GM12873 (cell line): ENCODE measurements around the gene MTM1.

ENCODE experiments used
- TF ChIP-seq, protein P1 (sequence below): IDR thresholded peaks from 2 replicates; pipeline ENCODE4 v1.5.1; 2012; ENCODE audit warnings: low read depth, mild to moderate bottlenecking, moderate library complexity, low read length, control low read depth; ENCODE audit not compliant: insufficient read depth; ENCODE audit errors: missing control alignments

MTM1 gene

DNA sequence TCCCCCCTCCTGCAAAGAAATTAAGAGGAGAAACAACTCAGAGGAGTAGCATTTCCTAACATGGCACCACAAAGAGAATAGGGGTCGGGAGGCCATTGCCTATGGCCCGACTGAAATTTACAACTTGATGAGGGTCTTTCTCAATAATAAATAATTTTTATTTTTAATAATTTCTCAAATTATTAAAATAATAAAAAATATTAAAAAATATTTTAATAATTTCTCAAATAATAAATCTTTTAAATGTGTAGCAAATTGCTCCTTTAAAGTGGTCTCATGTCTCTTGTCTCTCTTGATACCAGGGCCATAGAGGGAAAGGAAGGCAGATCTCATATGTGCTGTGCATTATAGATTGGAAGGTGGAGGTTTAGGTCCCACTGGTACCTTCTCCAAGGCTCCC, 75.5 kb downstream of the MTM1 start:
- TF ChIP-seq, protein P1, sequence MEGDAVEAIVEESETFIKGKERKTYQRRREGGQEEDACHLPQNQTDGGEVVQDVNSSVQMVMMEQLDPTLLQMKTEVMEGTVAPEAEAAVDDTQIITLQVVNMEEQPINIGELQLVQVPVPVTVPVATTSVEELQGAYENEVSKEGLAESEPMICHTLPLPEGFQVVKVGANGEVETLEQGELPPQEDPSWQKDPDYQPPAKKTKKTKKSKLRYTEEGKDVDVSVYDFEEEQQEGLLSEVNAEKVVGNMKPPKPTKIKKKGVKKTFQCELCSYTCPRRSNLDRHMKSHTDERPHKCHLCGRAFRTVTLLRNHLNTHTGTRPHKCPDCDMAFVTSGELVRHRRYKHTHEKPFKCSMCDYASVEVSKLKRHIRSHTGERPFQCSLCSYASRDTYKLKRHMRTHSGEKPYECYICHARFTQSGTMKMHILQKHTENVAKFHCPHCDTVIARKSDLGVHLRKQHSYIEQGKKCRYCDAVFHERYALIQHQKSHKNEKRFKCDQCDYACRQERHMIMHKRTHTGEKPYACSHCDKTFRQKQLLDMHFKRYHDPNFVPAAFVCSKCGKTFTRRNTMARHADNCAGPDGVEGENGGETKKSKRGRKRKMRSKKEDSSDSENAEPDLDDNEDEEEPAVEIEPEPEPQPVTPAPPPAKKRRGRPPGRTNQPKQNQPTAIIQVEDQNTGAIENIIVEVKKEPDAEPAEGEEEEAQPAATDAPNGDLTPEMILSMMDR: no peak

DNA sequence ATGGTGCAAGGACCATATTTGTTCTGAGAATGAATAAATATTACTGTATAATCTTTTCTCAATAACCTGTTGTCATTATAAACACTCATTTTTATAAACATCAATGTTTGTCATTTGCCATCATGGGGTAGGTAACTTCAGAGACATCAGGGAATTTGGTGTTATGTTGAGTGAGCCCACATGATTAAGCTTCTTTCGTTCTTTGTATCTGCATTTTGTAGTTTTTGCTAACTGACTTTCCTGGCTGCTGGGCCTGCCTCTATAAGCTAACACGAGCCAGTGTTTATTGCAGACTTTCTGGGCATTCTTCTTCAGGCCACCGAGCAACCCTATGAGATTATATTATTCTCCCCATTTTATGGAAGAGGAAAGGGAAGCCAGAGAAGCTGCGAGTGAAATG, 76.0 kb downstream of the MTM1 start:
- TF ChIP-seq, protein P1: no peak

DNA sequence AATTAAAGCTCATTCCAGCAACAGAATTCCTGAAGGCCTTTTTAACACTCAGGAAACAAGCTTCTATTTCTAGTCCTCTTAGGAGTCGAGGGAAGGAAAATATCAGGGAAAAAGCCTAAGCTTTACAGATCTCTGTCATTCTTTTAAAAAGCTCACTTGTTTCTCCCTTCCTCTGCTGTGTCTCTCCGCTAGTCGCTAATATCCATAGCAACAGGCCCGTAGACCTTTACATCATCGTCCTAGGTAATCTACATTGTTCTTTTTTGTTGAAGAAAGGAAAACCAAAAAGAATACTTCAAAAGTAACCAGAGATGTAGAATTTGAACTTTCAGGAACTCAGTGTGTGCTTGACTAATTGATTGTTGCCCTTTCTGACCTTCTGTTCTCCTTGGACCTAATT, 78.9 kb downstream of the MTM1 start:
- TF ChIP-seq, protein P1: no peak

DNA sequence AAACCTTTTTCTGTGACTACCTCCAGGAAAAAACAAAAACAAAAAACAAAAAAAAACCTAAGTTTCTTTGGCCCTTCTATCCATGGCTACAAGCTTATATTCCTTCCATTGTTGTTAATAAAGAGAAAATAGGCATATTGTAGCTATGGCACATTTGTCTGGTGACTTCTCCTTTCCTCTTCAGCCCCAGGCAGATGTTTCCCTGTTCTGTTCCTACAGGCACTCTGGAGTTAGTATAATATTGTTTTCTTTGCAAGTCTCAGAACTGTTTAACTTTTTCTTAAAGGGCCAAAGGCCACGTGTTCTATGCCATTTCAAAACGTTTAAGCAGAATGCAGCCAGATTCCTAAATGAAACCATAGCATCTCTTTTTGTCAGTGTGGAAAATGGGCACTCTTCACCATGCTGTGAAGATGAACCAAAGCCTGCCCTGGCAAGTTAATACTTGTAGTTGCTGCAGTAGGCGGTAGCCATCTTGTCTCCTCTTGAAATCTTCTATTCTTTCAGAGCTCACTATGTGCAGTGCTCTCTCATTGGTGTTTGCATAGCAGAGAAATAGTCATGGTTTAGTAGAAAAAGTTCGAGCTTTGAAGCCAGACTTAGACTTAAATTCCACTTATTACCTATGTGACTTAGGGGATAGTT, 80.0 kb downstream of the MTM1 start:
- TF ChIP-seq, protein P1: no peak

DNA sequence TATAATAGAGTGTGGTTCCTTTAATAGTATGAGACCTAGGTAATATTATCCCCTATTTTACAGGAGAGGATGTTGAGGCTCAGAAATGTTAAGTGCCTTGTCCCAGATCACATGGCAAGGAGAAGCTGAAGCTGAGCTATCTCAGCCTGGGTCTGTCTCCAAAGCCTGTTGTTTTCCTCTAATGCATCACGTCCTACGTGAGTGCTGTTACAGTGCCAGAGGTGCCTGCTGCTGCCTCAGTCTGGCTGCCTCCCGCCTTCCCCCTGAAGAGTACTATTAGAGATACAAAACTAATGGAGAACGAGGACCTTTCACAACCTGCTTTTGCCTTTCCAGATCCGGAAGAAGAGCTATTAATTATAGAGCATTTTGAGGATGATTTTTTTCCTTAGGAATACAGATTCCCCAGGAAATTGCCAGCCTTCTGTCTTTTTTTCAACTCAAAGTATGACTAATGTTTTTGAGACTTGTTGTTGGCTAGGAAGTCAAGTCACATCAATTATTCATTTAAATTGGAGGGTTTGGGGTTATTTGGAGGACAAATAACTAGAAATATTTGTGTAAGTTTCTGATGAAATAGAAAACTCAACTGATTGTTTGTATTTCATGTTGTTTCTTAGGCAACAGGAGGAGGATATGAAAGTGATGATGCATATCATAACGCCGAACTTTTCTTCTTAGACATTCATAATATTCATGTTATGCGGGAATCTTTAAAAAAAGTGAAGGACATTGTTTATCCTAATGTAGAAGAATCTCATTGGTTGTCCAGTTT, 80.9 kb downstream of the MTM1 start:
- TF ChIP-seq, protein P1: no peak

DNA sequence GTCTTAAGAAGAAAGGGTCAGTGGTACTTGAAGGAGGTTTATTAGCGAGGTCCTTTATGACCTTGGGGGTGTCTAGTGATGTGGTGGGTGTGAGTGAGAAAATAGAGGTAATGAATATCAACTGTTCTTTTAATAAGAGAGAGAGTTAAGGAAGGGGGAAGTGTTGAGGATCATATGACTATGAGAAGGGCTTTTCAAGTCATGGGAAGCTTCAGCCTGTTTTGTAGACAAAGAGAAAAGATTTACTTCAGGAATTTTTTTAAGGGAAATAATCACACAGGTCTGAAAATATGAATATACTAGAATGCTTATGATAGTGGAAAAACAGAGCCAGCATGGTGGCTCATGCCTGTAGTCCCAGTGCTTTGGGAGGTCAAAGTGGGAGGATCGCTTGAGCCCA, 83.5 kb downstream of the MTM1 start:
- TF ChIP-seq, protein P1: no peak

DNA sequence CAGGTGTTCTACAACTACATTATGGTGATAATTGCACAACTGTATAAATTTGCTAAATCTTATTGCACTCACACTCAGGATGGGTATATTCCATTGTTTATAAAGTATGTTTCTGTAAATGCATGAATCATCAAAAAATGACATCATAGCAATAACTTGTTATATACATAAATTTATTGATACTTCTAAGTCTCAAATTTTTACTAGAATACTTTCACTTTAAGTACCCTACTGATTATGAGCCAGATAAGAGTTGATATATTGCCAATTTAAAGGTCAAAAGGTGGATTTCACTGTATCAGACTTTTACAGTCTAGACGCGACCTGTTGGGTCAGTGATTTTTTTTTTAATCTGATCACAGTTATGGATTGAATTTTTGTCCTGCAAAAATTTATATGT, 87.4 kb downstream of the MTM1 start:
- TF ChIP-seq, protein P1: no peak
